ENCODE data around the gene ATXN7.

DNA sequence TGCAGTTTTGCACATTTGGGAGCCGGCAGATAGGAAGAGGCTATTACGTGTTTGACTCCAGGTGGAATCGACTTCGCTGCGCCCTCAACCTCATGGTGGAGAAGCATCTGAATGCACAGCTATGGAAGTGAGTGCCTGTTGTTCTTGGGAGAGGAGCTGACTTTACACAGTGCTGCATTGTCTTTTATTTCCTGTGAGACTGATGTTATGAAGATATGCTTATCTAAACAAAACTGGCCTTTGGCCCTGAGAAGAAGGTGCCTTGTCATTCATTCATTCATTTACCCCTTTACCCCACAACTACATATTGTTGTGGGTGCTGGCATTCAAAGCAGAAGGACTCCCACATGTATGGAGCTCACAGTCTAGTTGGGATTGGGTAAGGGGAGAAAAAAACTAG lies 127.1 kb downstream of the ATXN7 start:
- TF ChIP-seq, protein P1, sequence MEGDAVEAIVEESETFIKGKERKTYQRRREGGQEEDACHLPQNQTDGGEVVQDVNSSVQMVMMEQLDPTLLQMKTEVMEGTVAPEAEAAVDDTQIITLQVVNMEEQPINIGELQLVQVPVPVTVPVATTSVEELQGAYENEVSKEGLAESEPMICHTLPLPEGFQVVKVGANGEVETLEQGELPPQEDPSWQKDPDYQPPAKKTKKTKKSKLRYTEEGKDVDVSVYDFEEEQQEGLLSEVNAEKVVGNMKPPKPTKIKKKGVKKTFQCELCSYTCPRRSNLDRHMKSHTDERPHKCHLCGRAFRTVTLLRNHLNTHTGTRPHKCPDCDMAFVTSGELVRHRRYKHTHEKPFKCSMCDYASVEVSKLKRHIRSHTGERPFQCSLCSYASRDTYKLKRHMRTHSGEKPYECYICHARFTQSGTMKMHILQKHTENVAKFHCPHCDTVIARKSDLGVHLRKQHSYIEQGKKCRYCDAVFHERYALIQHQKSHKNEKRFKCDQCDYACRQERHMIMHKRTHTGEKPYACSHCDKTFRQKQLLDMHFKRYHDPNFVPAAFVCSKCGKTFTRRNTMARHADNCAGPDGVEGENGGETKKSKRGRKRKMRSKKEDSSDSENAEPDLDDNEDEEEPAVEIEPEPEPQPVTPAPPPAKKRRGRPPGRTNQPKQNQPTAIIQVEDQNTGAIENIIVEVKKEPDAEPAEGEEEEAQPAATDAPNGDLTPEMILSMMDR (IDR thresholded peaks at IDR 0.05), result no peak
- TF ChIP-seq POLR2A (IDR thresholded peaks at IDR 0.05), result no peak
